ENCODE measurements around the gene PTH1R.

PTH1R gene

DNA sequence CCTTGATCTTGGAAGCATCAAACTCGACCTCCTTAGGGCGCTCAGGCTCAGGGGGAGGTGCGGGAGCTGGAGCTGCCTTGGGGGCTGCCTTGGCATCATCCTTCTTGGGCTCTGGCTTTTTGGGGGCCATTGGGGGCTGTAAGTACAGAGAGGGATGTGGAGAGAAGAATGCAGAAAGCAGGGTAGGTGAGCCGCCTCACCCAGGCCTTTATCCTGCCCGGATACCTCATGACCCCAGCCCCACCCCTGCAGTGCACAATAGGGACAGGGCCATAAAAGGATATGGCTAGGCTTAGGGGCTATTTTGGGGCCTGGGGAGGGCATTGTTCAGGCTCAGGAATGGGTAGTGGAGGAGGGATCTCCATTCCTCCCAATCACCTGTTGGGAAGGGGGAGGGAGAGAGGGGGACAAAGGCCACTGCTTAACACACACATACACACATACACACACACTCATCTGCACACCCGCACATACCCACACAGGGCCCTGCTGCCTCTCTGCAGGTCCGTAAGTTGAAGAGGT, 14.2 kb upstream of the PTH1R start, which contains the start of gene MYL3:
MYL3 (minus strand) TSS at position 184 of the 522 bp plus-strand sequence; CDS start at position 130, 54 bp downstream.
- in situ Hi-C loops (cut with HindIII; ENCODE audit: low sequenced_read_pairs): no loop called here

DNA sequence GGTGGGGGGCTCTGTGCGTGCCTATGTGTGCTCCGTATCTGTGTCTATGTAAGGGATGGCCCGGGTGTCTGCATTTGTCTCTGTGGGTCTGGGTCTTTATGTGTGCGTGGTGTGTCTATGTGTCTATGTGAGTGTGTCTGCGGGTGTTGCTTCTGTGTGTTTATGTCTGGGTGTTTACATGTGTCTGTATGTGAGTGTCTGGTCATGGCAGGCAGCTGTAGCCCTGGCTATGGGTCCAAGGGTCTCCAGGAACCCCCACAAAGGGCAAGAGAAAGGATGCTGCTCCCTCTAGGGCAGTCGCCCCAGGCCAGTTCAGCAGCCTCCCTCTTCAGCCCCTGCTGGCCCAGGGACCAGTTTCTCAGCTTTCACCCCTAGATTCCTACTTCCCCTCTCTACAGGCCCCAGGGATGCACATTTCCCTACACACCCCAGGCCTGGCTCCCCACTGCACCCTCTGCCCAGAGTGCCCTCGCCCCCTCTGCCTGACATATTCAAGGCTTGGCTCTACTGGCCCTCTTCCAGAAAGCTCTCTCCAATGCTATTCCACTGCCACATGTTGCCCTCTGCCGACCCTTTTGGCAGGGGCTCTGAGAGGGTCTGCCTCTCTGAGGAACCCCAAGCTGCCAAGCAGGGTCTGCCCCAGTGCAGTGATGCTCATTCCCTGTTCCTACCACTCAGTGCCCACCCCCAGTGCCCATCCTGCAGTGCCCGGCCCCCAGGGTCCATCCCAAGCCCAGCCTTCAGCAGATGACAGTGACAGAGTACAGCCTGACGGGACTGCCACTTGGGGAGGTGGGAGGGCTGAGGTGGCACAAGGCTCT, 13.2 kb upstream of the PTH1R start:
- in situ Hi-C loops (cut with HindIII; ENCODE audit: low sequenced_read_pairs): no loop called here

DNA sequence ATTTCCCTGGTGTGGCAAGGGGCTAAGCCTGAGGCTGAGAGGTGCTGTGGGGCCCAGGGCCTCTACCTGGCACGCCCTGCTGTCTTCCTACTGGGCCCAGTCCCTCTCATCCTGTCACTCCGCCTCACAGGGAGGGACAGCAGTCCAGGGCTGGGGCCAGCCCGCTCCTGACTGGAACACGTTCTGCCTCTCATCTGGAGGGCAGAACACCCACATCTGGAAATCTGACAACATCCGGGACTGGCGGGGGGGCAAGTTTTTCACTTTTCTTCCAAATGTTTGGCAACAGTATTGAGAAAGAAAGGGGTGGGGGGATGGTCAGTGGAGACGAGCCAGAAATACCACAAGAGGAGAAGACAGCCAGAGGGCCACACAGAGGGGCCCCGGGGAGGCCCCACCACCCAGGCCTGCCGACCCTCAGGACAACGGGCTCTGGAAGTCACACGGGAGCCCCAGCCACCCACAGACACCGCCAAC, 12.5 kb upstream of the PTH1R start:
- in situ Hi-C loops (cut with HindIII; ENCODE audit: low sequenced_read_pairs): no loop called here

DNA sequence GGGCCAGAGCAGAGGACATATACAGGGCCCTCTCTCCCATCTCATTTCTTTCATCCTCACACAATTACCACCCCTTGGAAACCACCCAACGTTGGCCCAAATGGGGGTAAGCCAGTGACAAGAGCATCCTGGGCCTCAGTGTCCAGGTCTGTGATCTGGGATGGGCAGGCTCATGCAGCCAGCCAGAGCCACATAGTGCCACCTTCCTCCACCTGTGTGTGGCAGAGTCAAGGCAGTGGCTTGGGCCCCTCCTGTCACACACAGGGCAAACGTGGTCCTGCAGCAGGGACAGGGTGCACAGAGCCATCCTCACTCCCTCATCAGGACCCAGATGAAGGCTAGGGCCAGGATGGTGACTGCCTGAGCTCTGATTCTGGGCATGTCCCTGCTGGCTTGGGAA, 12.0 kb upstream of the PTH1R start:
- in situ Hi-C loops (cut with HindIII; ENCODE audit: low sequenced_read_pairs): no loop called here

DNA sequence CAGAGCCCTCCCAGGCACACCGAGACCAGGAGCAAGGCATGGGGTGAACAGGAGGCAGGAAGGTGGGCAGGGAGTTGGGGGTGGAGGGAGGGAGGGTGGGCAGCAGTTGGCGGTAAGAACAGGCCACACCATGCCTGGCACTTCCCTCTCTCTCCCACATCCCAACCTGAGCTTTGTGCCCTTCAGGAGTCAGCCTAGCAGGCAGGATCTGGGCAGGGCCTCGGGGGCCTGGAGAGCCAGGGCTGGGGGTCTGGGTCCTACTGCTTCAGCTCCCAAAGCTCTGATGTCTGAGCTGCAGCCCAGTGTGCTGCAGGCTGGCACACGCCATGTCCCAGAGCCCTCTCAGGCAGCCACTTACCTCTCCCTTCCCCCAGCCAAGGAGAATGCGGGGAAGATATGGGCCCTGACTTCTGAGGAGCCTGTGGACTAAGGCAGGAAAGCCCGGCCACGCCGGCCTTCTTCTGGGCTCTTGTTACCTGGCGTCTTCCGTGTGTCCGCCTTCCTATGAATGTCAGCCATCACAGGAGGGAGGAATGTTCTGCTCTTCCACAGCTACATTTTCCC, 11.4 kb upstream of the PTH1R start:
- in situ Hi-C loops (cut with HindIII; ENCODE audit: low sequenced_read_pairs): no loop called here

DNA sequence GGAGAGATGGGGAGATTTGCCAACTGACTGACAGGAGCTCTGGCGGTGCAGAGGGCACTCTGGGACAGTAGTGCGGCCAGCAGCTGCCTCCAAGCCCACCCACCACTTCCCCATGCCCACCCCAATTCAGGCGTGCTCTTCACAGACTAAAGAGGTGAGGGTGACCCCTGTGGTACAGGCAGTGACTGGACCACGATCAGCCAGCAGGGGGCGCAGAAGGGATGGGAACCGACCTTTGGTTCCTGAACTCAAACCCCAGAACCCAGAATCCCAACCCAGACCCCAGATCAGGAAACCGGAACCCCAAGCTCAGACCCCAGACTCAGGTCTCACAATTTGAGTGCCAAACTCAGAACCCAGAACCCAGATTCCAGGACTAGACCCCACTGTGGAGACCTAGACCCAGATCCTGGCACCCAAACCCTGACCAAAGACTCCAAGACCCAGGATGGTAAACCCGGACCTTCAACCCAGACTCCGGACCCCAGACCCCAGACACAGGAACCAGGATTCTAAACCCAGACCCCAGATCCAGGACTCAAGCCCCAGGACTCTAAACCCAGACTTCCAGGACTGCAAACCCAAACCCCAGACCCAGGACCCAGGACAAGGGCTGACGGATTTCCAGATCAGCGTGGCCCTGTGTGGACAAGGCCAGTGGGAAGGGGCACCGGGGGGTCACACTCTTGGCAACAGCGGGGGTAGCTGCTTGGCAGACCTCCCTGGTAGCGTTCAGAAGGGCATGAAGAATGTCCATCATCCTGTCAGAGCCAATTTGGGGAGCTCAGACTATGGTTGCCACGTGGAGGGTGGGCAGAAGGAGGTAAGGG, 10.6 kb upstream of the PTH1R start:
- in situ Hi-C loops (cut with HindIII; ENCODE audit: low sequenced_read_pairs): no loop called here

DNA sequence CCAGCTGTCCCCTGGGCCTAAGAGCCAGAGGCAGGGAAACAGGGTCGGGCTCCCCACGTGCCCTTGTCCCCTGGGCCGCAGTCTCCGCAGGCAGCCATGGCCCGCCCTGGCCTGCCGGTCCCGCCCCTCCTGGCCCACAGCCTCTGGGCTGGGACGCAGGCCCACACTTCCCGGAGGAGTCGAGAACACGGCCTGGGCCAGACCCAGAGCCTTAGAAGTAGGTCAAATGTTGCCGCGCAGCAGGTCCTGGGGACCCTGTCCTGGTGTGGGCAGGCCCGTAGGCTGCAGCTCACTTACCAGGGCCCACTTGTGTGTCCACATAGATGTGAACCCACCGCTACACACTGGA, 10.0 kb upstream of the PTH1R start:
- in situ Hi-C loops (cut with HindIII; ENCODE audit: low sequenced_read_pairs): no loop called here

DNA sequence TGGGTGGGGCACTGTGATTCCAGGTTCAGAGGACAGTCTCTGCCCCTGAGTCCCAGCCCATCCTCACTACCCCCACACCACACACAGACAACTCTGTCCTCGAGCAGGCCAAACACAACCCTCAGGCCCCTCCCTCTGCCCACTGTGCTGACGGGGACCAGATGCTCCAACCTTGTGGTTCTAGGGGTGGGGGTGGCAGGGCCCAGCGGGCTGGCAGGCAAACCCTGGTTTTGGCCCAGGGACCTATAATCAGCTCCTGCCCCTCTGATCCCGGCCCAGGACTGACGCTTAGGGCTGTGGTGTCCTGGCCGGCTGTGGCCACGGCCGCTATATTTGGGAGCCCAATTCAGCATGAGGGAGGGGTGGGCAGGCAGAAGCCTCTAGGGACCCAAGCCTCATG, 9.2 kb upstream of the PTH1R start:
- in situ Hi-C loops (cut with HindIII; ENCODE audit: low sequenced_read_pairs): no loop called here

DNA sequence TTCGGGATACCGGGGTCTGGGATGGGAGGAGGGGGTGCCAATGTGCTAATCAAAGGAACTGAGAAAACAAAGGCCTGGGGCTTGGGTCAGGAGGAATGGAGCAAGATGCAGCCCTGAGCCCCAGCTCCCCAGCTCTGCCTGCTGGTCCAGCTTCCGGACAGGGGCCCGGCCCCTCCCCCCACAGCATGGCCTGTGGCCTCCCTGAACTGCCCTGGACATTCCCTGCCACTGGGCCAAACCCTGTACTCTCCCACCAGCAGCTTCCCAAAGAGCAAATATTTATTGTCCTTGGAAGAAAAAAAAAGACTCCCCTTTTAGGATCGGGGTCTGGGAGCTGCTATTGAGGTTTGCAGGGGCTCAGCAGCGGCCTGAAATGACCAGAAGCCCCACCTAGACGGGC, 8.6 kb upstream of the PTH1R start:
- in situ Hi-C loops (cut with HindIII; ENCODE audit: low sequenced_read_pairs): no loop called here

DNA sequence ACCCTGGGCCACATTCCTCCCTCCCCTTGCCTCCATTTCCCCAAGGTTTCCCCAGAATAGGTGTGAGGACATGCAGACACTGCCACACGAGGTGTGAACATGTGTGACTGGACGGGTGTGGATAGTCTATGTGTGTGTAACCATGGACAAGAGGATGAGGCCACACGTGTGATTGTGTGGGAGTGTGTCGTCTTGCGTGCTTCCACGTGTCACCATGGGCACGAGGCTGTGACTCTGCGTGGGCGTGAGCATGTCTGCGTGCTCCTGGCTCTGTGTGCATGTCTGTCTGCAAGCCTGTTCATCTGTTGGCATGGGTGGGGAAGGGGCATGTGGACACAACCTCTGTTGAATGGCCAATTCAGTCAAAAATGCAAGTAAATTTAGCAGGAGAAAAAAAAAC, 8.1 kb upstream of the PTH1R start:
- in situ Hi-C loops (cut with HindIII; ENCODE audit: low sequenced_read_pairs): no loop called here

DNA sequence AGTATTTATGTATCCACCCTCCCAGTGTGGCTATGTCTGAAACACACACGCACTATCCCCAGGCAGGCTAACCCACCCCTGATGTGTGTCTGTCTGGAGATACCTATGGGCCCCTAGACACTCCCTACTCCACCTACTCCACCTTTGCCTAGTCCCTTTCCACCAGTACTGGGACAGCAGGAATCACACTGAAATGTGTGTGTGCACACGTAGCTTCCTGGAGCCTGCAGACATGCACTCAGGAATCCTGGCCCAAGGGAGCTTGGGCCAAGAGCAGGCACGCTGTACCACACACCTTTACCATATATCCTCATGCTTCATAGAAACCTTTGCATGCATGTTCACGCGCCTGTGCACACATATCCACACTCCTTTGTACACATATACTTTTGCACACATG, 6.9 kb upstream of the PTH1R start:
- in situ Hi-C loops (cut with HindIII; ENCODE audit: low sequenced_read_pairs): no loop called here

DNA sequence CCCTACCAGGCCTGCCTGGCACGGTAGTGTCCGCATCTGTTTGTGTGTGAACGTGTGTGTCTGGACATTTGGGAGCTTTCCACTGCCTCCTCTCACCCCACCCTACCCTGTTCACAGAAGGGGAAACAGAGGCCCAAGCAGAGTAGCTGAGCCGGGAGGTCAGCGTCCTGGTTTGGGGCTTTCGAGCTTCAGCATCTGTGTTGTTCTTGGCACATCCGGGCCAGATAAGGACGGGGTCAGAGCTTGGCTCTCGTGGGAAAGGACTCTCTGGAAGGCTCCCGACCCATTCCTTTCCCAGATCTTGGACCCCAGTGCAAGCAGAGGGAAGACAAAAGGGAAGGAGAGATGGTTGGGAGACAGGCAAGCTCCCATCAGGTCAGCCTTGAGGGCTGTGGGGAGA, 6.3 kb upstream of the PTH1R start:
- in situ Hi-C loops (cut with HindIII; ENCODE audit: low sequenced_read_pairs): no loop called here

DNA sequence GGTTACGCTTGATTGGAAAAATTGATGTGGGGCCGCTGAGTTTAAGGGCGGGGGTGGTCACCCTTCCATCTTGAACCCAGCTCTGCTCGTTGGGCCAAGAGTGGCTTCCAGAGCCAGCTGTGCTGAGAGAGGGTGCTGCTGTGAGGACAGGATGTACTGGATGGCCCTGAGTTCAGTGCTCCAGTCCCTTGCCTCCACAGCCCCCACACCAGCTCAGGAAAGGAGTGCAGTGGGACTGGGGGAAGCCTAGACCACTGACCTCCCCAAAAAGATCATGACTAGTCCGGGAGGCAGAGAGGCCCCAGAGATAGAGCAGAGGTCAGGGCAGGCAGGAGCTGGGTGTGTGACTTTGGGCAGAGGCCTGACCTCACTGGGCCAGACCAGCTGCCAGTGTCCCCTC, 4.0 kb upstream of the PTH1R start:
- in situ Hi-C loops (cut with HindIII; ENCODE audit: low sequenced_read_pairs): no loop called here

DNA sequence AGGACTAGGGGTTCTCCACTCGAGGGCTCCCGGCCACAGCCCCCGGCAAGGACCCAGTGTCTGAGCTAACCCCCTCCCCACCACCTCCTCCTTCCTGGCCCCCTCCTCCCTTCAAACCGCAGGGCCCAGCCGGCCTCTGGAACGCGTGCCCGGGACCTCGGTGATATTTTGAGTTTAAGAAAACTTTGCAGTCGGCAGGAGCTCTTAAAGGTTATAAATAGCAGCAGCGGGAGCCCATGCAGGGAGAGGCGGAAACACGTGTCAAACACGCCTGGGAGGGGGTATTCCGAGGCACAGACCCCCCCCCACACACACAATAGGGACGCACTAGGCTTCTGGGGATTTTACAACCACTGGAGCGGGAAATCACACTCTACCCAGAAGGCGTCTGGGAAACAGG, 3.1 kb upstream of the PTH1R start:
- in situ Hi-C loops (cut with HindIII; ENCODE audit: low sequenced_read_pairs): no loop called here

DNA sequence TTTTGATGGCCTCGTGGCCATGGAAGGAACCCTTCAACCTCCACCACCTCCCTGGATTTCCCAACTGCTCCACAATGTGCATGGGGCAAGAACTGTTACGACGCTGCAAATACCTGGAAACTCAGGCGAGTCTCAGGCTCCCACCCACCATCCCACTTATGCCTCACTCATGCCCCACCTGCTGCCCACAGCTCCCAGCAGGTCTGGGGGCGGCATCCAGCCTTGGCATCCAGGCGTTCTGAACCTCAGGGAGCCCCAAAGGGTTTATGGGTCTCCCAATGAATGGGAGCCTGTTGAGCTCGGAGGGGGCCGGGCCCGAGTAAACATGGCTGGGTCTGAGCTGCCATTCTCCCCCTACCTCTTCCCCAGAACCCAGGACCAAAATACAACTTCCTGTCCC, 2.0 kb upstream of the PTH1R start:
- in situ Hi-C loops (cut with HindIII; ENCODE audit: low sequenced_read_pairs): no loop called here

DNA sequence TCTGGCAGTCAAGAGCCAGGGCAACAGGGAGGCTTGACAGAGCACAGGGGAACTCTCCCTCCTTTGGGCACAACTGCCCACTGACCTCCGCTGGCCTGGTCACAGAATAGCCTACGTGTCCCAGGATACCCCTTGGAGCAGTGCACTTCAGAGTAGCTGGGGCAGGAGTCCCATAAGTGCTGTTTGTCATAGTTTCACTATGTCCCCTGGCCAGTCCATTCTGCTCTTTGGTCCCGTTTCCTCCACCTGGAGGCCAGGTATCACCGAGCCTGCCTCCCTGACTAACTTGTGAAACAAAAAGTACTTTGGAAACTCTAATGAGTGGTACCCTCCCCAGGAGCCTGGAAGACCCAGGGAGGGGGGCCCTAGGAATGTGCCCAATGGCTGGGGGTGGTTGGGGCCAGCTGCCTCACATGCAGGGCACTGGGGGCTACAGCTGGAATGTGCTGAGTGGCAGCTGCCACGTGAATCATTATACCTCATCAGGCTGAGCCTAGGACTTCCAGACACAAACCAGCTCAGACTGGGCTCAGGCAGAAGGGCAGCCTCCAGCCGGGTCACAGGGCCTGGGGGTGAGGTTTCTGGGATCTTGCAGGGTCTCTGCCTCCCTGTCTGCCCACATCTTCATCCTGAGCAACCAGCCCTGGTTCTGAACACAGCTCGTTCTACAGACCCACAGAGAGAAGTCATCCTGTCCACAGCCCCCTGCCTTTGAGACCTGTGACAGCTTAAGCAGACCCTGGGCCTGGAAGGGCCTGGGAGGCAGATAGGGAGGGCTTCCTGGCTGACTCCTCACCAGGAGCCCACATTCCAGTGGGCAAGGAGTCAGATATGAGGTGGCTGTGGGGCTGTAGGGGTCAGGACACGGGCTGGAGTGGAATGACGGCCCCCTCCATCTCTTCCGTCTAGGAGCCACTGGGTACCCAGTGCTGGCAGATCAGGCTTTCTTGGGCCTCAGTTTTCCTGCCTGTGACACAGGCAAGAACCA, 914 bp upstream of the PTH1R start:
- in situ Hi-C loops (cut with HindIII; ENCODE audit: low sequenced_read_pairs): no loop called here

DNA sequence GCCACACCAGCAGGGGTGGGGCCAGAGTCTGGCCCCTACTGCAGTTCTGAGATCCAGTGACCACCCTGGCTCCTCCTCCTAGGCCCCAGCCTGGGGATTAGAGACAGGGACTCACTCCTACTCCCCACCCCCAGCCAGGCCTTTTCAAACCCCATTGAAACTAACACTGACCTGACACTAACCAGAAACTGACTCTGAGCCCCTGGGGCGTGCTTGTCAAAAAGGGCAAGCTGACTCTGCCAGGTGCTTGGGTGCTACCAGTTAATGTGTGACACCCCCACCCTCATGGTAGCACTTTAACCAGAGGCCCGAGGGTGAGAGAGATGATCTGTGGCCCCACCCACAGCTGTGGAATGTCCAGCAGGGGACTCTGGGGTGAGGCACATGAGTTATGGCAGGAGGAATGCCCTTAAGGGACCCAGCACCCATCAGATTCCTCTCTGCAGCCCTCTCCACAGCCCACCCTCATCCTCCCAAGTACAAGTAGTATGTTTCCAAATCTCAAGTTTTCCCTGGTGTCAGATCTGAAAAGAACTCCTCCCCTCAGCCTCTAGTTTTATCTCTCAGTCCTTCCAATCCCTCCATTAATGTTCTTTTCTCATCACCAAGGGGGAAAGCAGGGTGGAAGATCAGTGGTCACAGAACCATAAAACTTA, 1.4 kb downstream of the PTH1R start:
- in situ Hi-C loops (cut with HindIII; ENCODE audit: low sequenced_read_pairs): no loop called here

DNA sequence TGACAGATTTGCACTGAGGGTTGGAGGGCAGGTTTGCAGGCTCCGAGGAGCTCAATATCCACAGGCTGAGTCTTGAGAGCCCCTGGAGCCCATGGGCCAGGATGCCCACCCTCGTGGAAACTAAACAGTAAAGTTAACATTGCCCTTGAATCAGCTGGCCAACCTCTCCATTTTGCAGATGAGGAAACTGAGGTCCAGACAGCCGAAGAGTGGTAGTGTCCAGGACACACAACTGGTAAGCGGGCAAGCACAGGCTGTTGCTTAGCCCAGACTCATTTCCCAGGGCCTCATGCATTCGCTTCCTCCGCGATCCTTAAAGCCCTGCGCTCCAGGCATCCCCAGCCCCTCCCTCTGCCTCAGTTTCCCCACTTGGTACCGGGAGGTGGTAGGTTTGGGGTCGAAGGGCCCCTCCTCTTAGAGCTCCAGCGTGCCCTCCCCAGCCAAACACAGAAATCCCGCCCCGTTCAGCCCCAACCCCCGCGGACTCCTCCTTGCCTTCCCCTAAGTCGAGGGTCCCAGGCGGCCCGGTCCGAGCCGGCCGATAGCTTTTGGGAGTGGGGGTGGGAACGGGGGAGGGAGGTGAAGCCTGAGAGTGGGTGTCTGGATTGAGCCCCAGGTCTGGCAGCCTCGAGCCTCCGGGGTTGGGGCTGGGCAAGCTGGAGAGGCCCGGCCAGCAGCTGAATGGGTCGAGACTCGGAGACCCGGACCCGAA, 3.5 kb downstream of the PTH1R start:
- in situ Hi-C loops (cut with HindIII; ENCODE audit: low sequenced_read_pairs): no loop called here

All from endothelial cell of hepatic sinusoid (primary cell).